ENCODE measurements around the gene OSER1.

The OSER1 gene

DNA sequence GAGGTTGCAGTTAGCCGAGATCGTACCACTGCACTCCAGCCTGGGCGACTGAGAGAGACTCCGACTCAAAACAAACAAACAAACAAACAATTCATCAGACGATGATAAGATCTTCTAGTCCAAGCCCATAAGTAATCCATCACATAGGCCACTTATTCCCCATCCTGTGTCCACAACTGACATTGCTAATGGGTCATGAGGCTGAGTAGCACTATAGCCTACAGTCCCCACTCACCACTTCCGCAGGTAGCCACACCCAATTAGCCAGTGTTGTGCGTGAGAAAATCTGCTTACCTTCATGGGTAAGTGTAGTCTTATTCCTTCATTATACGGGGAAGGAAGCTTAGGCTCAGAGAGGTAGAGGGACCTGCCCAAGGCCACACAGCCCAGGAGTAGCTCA, 36.7 kb downstream of the OSER1 start:
- Histone ChIP-seq H4K20me1 (ENCODE audit: insufficient read depth) (no peaks in the 10 kb centered on the region), H3K4me3 (IDR thresholded peaks at IDR 0.05; ENCODE audit: insufficient read depth, low read depth, low read length) (no peak overlapping the region), H3K4me1 (ENCODE audit: low read depth, poor library complexity, severe bottlenecking) (no peaks in the 10 kb centered on the region), H3K9ac (no peak overlapping the region), H3K27ac (no peak overlapping the region), H3K36me3 (ENCODE audit: insufficient read depth) (no peaks in the 10 kb centered on the region), H3K27me3 (ENCODE audit: insufficient read depth, low read depth) (no peaks in the 10 kb centered on the region), H2AFZ (ENCODE audit: low read depth) (no peak overlapping the region), H3K4me2 (no peak overlapping the region), H3K79me2 (ENCODE audit: insufficient read depth, low read depth) (no peaks in the 10 kb centered on the region)
- TF ChIP-seq, protein P1, sequence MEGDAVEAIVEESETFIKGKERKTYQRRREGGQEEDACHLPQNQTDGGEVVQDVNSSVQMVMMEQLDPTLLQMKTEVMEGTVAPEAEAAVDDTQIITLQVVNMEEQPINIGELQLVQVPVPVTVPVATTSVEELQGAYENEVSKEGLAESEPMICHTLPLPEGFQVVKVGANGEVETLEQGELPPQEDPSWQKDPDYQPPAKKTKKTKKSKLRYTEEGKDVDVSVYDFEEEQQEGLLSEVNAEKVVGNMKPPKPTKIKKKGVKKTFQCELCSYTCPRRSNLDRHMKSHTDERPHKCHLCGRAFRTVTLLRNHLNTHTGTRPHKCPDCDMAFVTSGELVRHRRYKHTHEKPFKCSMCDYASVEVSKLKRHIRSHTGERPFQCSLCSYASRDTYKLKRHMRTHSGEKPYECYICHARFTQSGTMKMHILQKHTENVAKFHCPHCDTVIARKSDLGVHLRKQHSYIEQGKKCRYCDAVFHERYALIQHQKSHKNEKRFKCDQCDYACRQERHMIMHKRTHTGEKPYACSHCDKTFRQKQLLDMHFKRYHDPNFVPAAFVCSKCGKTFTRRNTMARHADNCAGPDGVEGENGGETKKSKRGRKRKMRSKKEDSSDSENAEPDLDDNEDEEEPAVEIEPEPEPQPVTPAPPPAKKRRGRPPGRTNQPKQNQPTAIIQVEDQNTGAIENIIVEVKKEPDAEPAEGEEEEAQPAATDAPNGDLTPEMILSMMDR (conservative IDR thresholded peaks at IDR 0.05; ENCODE audit: low read depth, low read length): no peak

DNA sequence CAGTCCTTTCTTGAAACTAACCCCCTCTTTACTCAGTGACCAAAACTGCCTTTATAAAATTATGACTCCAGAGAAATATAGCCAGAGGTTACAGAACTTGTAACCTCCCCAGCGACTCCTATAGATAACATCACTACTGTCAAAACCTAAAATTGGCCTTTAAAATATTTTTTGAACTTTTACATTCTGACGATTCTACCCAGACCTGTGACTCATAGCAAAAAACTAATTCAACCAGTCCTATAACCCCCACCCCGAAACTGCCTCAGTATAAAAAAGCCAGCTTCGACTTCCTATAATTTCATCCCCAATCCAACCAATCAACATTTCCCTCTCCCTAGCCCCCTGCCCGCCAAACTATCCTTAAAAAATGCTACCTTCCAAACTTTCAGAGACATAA, 37.5 kb downstream of the OSER1 start:
- Histone ChIP-seq H3K4me1 (ENCODE audit: low read depth, poor library complexity, severe bottlenecking) (no peaks in the 10 kb centered on the region), H3K36me3 (ENCODE audit: insufficient read depth) (no peaks in the 10 kb centered on the region), H2AFZ (ENCODE audit: low read depth) (no peak overlapping the region), H3K27me3 (ENCODE audit: insufficient read depth, low read depth) (no peaks in the 10 kb centered on the region), H3K4me2 (no peak overlapping the region), H3K27ac (no peak overlapping the region), H3K79me2 (ENCODE audit: insufficient read depth, low read depth) (no peaks in the 10 kb centered on the region), H3K4me3 (IDR thresholded peaks at IDR 0.05; ENCODE audit: insufficient read depth, low read depth, low read length) (no peak overlapping the region), H4K20me1 (ENCODE audit: insufficient read depth) (no peaks in the 10 kb centered on the region), H3K9ac (no peak overlapping the region)
- TF ChIP-seq, protein P1 (conservative IDR thresholded peaks at IDR 0.05; ENCODE audit: low read depth, low read length): no peak

DNA sequence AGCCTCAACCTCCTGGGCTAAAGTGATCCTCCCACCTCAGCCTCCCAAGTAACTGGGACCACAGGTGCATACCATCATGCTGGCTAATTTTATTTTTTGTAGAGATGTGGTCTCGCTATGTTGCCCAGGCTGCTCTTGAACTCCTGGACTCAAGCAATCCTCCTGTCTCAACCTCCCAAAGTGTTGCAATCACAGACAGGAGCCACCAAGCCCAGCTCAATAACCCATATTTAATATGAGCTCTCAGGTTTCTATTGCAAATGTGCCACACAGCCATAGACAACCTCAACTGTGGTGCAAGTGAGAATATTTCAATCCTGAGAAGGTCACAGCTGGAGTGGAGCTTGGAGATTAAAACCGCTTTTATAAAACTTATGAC, 38.0 kb downstream of the OSER1 start:
- Histone ChIP-seq H3K4me3 (IDR thresholded peaks at IDR 0.05; ENCODE audit: insufficient read depth, low read depth, low read length) (no peak overlapping the region), H2AFZ (ENCODE audit: low read depth) (no peak overlapping the region), H3K36me3 (ENCODE audit: insufficient read depth) (no peaks in the 10 kb centered on the region), H3K79me2 (ENCODE audit: insufficient read depth, low read depth) (no peaks in the 10 kb centered on the region), H3K4me2 (no peak overlapping the region), H3K4me1 (ENCODE audit: low read depth, poor library complexity, severe bottlenecking) (no peaks in the 10 kb centered on the region), H3K27me3 (ENCODE audit: insufficient read depth, low read depth) (no peaks in the 10 kb centered on the region), H3K27ac (no peak overlapping the region), H4K20me1 (ENCODE audit: insufficient read depth) (no peaks in the 10 kb centered on the region), H3K9ac (no peak overlapping the region)
- TF ChIP-seq, protein P1 (conservative IDR thresholded peaks at IDR 0.05; ENCODE audit: low read depth, low read length): no peak

DNA sequence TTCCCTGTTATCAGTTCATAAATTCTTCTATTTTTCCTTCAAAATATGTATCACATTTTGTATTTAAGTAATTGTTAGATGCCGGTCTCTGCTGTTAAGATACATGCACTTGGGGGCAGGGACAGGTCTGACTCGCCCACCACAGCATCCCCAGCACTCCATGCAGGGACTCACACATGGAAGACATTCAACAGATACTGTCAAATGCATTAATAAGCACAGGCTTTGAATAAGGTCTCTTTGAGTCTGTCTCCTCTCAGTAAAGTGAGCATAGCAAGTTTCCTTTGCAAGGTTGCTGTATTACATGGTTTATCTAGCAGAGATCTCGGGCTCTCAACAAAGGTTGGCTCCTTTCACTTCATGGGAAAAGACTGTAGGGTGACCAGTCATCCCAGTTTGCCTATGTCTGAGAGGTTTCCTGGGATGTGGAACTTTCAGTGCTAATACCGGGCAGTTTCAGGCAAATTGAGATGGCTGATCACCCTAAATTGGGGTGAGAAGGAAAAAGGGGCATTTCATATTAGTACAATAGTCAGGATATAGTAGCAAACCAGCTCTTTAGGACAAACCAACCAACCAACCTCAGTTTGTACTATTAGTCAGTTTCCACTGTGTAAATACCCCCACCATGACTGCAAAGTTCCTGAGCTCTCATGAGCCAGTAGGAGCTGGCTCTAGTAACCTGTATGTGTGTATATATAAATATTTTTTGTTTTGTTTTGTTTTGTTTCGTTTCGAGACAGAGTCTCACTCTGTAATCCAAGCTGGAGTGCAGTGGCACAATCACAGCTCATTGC, 38.6 kb downstream of the OSER1 start:
- Histone ChIP-seq H4K20me1 (ENCODE audit: insufficient read depth) (no peaks in the 10 kb centered on the region), H3K9ac (no peak overlapping the region), H3K4me3 (IDR thresholded peaks at IDR 0.05; ENCODE audit: insufficient read depth, low read depth, low read length) (no peak overlapping the region), H3K4me2 (no peak overlapping the region), H3K27ac (no peak overlapping the region), H3K27me3 (ENCODE audit: insufficient read depth, low read depth) (no peaks in the 10 kb centered on the region), H3K36me3 (ENCODE audit: insufficient read depth) (no peaks in the 10 kb centered on the region), H2AFZ (ENCODE audit: low read depth) (no peak overlapping the region), H3K4me1 (ENCODE audit: low read depth, poor library complexity, severe bottlenecking) (no peaks in the 10 kb centered on the region), H3K79me2 (ENCODE audit: insufficient read depth, low read depth) (no peaks in the 10 kb centered on the region)
- TF ChIP-seq, protein P1 (conservative IDR thresholded peaks at IDR 0.05; ENCODE audit: low read depth, low read length): no peak
